Trophoblast cell (in vitro differentiated cells and primary cell): ENCODE data around the gene IGFL3.

Experiments used
- DNase-seq, 2 donors: peaks; one replicate each; pipeline ENCODE4 v3.0.0-alpha.2; 2016
- H2AFZ ChIP-seq: 2 replicates; pipeline ENCODE4 v1.6.1; 2013; ENCODE audit warnings: low read length, moderate library complexity, mild to moderate bottlenecking; ENCODE audit not compliant: insufficient read depth, poor library complexity
- H2AK5ac ChIP-seq: 2 replicates; pipeline ENCODE4 v1.6.1; 2013; ENCODE audit warnings: mild to moderate bottlenecking, low read length
- H2BK120ac ChIP-seq: 2 replicates; pipeline ENCODE4 v1.6.1; 2013; ENCODE audit warnings: low read length, mild to moderate bottlenecking, moderate library complexity; ENCODE audit not compliant: insufficient read depth, poor library complexity
- H2BK12ac ChIP-seq: 2 replicates; pipeline ENCODE4 v1.6.1; 2013; ENCODE audit warnings: mild to moderate bottlenecking, low read length, moderate library complexity
- H2BK5ac ChIP-seq: 2 replicates; pipeline ENCODE4 v1.6.1; 2013; ENCODE audit warnings: low read length, low read depth, moderate library complexity, mild to moderate bottlenecking; ENCODE audit not compliant: poor library complexity
- H3K14ac ChIP-seq: 2 replicates; pipeline ENCODE4 v1.6.1; 2013; ENCODE audit warnings: mild to moderate bottlenecking, low read length
- H3K18ac ChIP-seq: 2 replicates; pipeline ENCODE4 v1.6.1; 2013; ENCODE audit warnings: mild to moderate bottlenecking, low read length
- H3K23ac ChIP-seq: 2 replicates; pipeline ENCODE4 v1.6.1; 2013; ENCODE audit warnings: low read length
- H3K27ac ChIP-seq: 2 replicates; pipeline ENCODE4 v1.5.1; 2013; ENCODE audit warnings: low read depth, mild to moderate bottlenecking, inconsistent platforms, low read length, moderate library complexity
- H3K27me3 ChIP-seq: 2 replicates; pipeline ENCODE4 v1.6.1; 2013; ENCODE audit warnings: inconsistent platforms, mild to moderate bottlenecking, low read length, moderate library complexity; ENCODE audit not compliant: insufficient read depth
- H3K36me3 ChIP-seq, 2 experiments: 1 replicate in 1 of 2; 2 replicates in 1 of 2; pipeline ENCODE4 v1.6.1; 2013; ENCODE audit warnings: low read length in 2 of 2, mild to moderate bottlenecking in 2 of 2, moderate library complexity in 1 of 2; ENCODE audit not compliant: insufficient read depth in 2 of 2, control insufficient read depth in 1 of 2
- H3K4ac ChIP-seq: 2 replicates; pipeline ENCODE4 v1.6.1; 2013; ENCODE audit warnings: low read depth, mild to moderate bottlenecking, low read length, moderate library complexity
- H3K4me1 ChIP-seq, 2 experiments: 1 replicate in 1 of 2; 2 replicates in 1 of 2; pipeline ENCODE4 v1.6.1; 2013; ENCODE audit warnings: low read length in 2 of 2, mild to moderate bottlenecking in 2 of 2, moderate library complexity in 1 of 2; ENCODE audit not compliant: insufficient read depth in 2 of 2, control insufficient read depth in 1 of 2
- H3K4me2 ChIP-seq: 2 replicates; pipeline ENCODE4 v1.6.1; 2013; ENCODE audit warnings: inconsistent platforms, mild to moderate bottlenecking, low read length, moderate library complexity
- H3K4me3 ChIP-seq: 2 replicates; pipeline ENCODE4 v1.5.1; 2013; ENCODE audit warnings: mild to moderate bottlenecking, low read depth, low read length, inconsistent platforms
- H3K79me1 ChIP-seq: one replicate; pipeline ENCODE4 v1.6.1; 2013; ENCODE audit warnings: low read length
- H3K79me2 ChIP-seq: 2 replicates; pipeline ENCODE4 v1.6.1; 2013; ENCODE audit warnings: low read length, mild to moderate bottlenecking; ENCODE audit not compliant: control insufficient read depth, insufficient read depth, poor library complexity
- H3K9ac ChIP-seq: 2 replicates; pipeline ENCODE4 v1.6.1; 2013; ENCODE audit warnings: mild to moderate bottlenecking, low read length
- H3K9me3 ChIP-seq: 2 replicates; pipeline ENCODE4 v1.6.1; 2013; ENCODE audit warnings: low read depth, mild to moderate bottlenecking, control low read depth, inconsistent platforms, low read length; ENCODE audit not compliant: insufficient read depth
- H4K12ac ChIP-seq: 2 replicates; pipeline ENCODE4 v1.6.1; 2013; ENCODE audit warnings: low read depth, mild to moderate bottlenecking, low read length, moderate library complexity
- H4K8ac ChIP-seq: 2 replicates; pipeline ENCODE4 v1.6.1; 2013; ENCODE audit warnings: low read depth, mild to moderate bottlenecking, low read length, moderate library complexity
- H4K91ac ChIP-seq: one replicate; pipeline ENCODE4 v1.6.1; 2013; ENCODE audit warnings: low read depth, mild to moderate bottlenecking, low read length, moderate library complexity
- WGBS: extraction: QIAGEN DNeasy Blood & Tissue Kit; methylation state at CpG from one replicate; pipeline ENCODE4 v1.1.7; 2013; ENCODE audit warnings: missing lambda C conversion rate; ENCODE audit not compliant: insufficient read length, insufficient coverage; ENCODE audit errors: extremely low coverage; 5-methylcytosine and 5-hydroxymethylcytosine counted together

The IGFL3 gene

GRCh38 chr19:46113726-46114125 is 10.8 kb downstream of the IGFL3 start:
- H4K8ac ChIP-seq = no peak overlapping the region
- WGBS = no CpG with 5 or more reads among the region's 1 CpG

GRCh38 chr19:46112527-46112926 is 12.0 kb downstream of the IGFL3 start:
- Histone ChIP-seq H3K36me3 (no peaks in the 10 kb centered on the region), H3K4me1 (peaks cover 5 to 6% of the 10 kb centered on the region in 2 experiments), H3K14ac (no peak overlapping the region)

More at GRCh38 chr19:46113726-46114125, 10.8 kb downstream of the IGFL3 start:
- Histone ChIP-seq H3K79me2 (no peaks in the 10 kb centered on the region), H3K18ac (no peak overlapping the region), H2AK5ac (no peak overlapping the region), H3K36me3 (no peaks in the 10 kb centered on the region), H3K4me2 (no peak overlapping the region), H3K4me3 (no peak overlapping the region), H3K9ac (no peak overlapping the region), H3K14ac (no peak overlapping the region), H2BK12ac (no peak overlapping the region), H4K12ac (no peak overlapping the region), H3K23ac (no peak overlapping the region), H2BK5ac (no peak overlapping the region), H3K27me3 (no peaks in the 10 kb centered on the region), H3K27ac (peak overlapping the region; percentile 66), H4K91ac (no peak overlapping the region), H3K4ac (no peak overlapping the region), H3K9me3 (no peaks in the 10 kb centered on the region), H2BK120ac (peak overlapping the region; percentile 90), H2AFZ (no peak overlapping the region), H3K4me1 (peaks cover 8 to 10% of the 10 kb centered on the region in 2 experiments), H3K79me1 (peaks cover 19% of the 10 kb centered on the region)
- DNase-seq = no peak

GRCh38 chr19:46111376-46111775 is 13.1 kb downstream of the IGFL3 start:
- Histone ChIP-seq H3K4me1 (peaks cover 5 to 6% of the 10 kb centered on the region in 2 experiments), H2BK12ac (peak overlapping the region; percentile 8), H2AFZ (no peak overlapping the region), H3K23ac (no peak overlapping the region), H3K27ac (no peak overlapping the region), H3K27me3 (no peaks in the 10 kb centered on the region), H4K8ac (no peak overlapping the region), H4K12ac (no peak overlapping the region), H3K9ac (no peak overlapping the region), H3K14ac (no peak overlapping the region), H3K18ac (no peak overlapping the region), H3K79me1 (peaks cover 14% of the 10 kb centered on the region), H2AK5ac (no peak overlapping the region), H3K9me3 (peaks cover 2% of the 10 kb centered on the region), H2BK120ac (peak overlapping the region; percentile 11), H3K4ac (no peak overlapping the region), H2BK5ac (no peak overlapping the region), H3K4me2 (no peak overlapping the region), H3K79me2 (no peaks in the 10 kb centered on the region), H3K36me3 (no peaks in the 10 kb centered on the region), H4K91ac (no peak overlapping the region), H3K4me3 (no peak overlapping the region)
- no CpG with 5 or more reads among the region's 3 CpGs for WGBS
- DNase-seq = no peak

More at GRCh38 chr19:46112527-46112926, 12.0 kb downstream of the IGFL3 start:
- Histone ChIP-seq H2AK5ac (no peak overlapping the region), H2BK5ac (peak overlapping the region; percentile 64), H3K9me3 (peaks cover 2% of the 10 kb centered on the region), H2BK12ac (peak overlapping the region; percentile 95), H3K4me3 (no peak overlapping the region), H4K12ac (no peak overlapping the region), H3K79me1 (peaks cover 14% of the 10 kb centered on the region), H2BK120ac (peak overlapping the region; percentile 81), H3K4ac (no peak overlapping the region), H2AFZ (no peak overlapping the region), H3K18ac (no peak overlapping the region), H3K27ac (no peak overlapping the region), H3K9ac (no peak overlapping the region), H4K91ac (peak overlapping the region; percentile 74), H3K4me2 (no peak overlapping the region), H3K79me2 (no peaks in the 10 kb centered on the region), H3K23ac (no peak overlapping the region), H3K27me3 (no peaks in the 10 kb centered on the region), H4K8ac (no peak overlapping the region)
- no CpG with 5 or more reads among the region's 2 CpGs for WGBS
- no peak for DNase-seq

- no peak overlapping the region for H3K9ac ChIP-seq
- no peaks in the 10 kb centered on the region for H3K79me2 ChIP-seq
- no peak overlapping the region for H3K4me3 ChIP-seq
- H3K9me3 ChIP-seq = peaks cover 2% of the 10 kb centered on the region
- peaks cover 0 to 5% of the 10 kb centered on the region in 2 experiments for H3K4me1 ChIP-seq
- no peak overlapping the region for H3K4me2 ChIP-seq
- peak overlapping the region; percentile 81 for H2BK120ac ChIP-seq
- WGBS = no CpG with 5 or more reads among the region's 6 CpGs
- H3K36me3 ChIP-seq = no peaks in the 10 kb centered on the region
- no peak overlapping the region for H3K18ac ChIP-seq
- peaks cover 9% of the 10 kb centered on the region for H3K79me1 ChIP-seq
- H3K23ac ChIP-seq = no peak overlapping the region
- no peak overlapping the region for H3K14ac ChIP-seq
- peak overlapping the region; percentile 79 for H4K91ac ChIP-seq
- no peak overlapping the region for H4K12ac ChIP-seq
- H4K8ac ChIP-seq = no peak overlapping the region
- DNase-seq = peak; percentile 95 to 99
- H3K4ac ChIP-seq = no peak overlapping the region
- H2BK12ac ChIP-seq = no peak overlapping the region
- H3K27ac ChIP-seq = peak overlapping the region; percentile 90
- H2BK5ac ChIP-seq = no peak overlapping the region
- no peak overlapping the region for H2AFZ ChIP-seq
- no peak overlapping the region for H2AK5ac ChIP-seq
- no peaks in the 10 kb centered on the region for H3K27me3 ChIP-seq
Measured at GRCh38 chr19:46109876-46110275, 14.6 kb downstream of the IGFL3 start.
